Measurements from ENCODE around the gene CNOT6.

CNOT6 gene

DNA sequence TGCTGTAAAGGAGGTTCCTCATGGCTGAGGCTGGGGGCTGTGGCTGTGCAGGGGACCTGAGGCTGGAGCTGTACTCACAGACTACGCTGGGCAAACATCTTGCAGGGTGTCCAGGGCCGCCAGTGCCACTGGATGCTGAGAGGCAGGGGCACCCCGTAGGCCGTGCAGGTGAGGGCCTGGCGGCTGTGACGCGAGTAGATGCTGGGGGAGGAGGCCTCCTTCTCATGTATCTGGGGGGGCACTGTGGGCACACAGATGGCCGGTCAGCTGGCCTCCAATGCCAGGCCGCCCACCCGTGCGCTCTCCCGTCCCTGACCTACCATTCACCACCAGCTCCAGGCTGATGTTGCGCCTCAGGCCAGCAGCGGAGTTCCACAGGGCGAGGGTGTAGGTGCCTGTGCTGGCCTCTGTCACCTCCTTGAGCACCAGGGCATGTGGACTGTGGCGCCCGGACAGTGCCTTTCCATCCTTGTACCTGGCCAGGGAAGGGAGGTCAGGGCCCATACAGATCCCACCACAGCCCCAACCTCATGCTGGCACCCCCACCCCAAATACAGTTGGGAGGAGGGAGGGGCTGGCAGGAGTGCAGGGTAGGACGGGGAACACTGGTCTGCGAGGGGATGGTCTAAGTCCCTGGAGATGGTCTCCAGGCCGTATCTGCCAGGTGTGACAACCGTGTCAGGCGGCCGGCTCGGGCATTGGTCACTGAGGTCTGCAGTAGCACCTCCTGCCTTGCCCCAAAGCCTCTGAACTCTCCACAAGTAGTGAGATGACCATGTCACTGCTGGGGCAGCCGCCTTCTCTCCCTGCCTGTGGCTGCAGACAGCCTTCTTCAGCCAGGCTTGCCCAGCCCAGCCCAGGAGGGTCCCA, 131.8 kb downstream of the CNOT6 start:
- H3K4me3 ChIP-seq (ENCODE audit: low read depth, low read length): no peak overlapping the region
- TF ChIP-seq, protein P1, sequence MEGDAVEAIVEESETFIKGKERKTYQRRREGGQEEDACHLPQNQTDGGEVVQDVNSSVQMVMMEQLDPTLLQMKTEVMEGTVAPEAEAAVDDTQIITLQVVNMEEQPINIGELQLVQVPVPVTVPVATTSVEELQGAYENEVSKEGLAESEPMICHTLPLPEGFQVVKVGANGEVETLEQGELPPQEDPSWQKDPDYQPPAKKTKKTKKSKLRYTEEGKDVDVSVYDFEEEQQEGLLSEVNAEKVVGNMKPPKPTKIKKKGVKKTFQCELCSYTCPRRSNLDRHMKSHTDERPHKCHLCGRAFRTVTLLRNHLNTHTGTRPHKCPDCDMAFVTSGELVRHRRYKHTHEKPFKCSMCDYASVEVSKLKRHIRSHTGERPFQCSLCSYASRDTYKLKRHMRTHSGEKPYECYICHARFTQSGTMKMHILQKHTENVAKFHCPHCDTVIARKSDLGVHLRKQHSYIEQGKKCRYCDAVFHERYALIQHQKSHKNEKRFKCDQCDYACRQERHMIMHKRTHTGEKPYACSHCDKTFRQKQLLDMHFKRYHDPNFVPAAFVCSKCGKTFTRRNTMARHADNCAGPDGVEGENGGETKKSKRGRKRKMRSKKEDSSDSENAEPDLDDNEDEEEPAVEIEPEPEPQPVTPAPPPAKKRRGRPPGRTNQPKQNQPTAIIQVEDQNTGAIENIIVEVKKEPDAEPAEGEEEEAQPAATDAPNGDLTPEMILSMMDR (IDR thresholded peaks at IDR 0.05; ENCODE audit: low read depth, low read length): no peak

DNA sequence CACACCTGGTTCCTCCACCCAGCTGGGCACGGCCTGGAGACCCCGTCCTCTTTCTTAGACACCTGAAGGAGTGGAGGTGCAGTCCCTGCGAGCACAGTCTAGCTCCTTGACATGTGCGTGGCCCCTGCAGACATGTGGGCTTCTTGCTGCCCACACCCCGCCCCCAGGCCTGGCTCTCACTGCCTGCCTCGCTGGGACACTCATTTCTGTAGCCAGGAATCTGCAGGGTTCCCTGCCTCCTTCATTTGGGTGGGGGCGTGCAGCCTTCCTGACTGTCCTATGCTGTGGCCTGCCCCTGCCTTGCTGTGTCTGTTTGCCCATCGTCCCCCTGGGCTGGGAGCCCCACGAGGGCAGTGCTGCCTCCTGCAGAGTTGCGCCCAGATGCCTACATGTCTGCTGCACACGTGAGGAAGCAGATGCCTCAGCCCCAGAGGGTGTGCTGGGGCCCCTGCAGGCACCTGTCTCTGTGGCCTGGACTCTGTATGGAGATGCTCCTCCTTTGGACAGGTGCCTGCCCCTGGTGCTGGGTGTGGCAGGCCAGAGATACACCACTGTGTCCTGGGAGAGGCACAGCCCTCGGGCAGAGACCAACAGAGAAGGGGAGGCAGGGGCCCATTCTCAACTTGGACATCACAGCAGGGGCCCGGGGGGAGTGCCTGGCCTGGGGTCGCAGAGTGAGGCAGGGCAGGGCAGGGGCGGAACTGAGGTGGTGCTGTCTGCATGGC, 132.6 kb downstream of the CNOT6 start:
- no peak overlapping the region for H3K4me3 ChIP-seq (ENCODE audit: low read depth, low read length)
- TF ChIP-seq, protein P1 (IDR thresholded peaks at IDR 0.05; ENCODE audit: low read depth, low read length): no peak

DNA sequence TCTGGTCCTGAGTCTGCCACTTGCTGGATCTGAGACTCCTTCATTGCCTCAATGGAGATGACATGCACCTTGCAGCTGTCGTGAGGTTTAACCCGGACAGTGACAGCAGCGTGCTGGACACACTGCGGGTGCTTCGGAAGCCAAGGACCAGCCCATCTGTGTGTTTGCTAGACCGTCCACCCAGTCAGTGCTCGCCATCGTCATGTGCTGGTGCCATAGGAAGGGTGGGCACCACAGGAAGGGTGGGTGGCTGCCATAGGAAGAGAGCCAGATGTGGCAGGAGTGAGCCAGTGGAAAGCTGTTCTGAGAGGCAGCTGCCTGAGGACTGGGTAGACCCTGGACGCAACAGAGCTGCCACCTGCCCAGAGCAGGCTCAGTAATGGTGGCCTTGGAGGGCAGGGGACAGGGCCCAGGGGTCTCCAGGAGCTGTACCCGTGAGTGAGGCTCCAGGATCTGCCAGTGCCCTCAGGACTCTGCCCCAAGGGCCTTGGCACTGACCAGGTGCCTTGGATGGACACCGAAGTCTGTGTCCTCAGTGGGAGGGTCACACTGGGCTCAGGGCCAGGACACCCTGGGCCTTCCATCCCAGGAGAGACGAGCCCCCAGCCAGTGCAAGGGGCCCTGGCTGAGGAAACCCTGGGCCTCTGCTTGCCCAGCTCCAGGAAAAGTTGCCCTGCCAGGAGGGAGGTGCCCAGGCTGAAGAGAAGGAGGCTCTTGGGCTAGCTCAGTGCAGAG, 133.4 kb downstream of the CNOT6 start:
- H3K4me3 ChIP-seq (ENCODE audit: low read depth, low read length): no peak overlapping the region
- TF ChIP-seq, protein P1 (IDR thresholded peaks at IDR 0.05; ENCODE audit: low read depth, low read length): no peak

All from WI38 (cell line).